Ishikawa (cell line): ENCODE measurements around the gene KRTAP27-1.

ENCODE experiments used
- CEBPB ChIP-seq: IDR thresholded peaks from 2 replicates; pipeline ENCODE4 v1.6.1; 2012
- CREB1 ChIP-seq: IDR thresholded peaks from 2 replicates; pipeline ENCODE4 v1.6.1; 2012; ENCODE audit warnings: low read depth
- EGR1 ChIP-seq: IDR thresholded peaks from 2 replicates; pipeline ENCODE4 v1.6.1; 2012
- EP300 ChIP-seq: IDR thresholded peaks from 2 replicates; pipeline ENCODE4 v1.6.1; 2012; ENCODE audit warnings: borderline replicate concordance
- FOXM1 ChIP-seq: IDR thresholded peaks from 2 replicates; pipeline ENCODE4 v1.6.1; 2012; ENCODE audit warnings: low read depth, borderline replicate concordance
- NFIC ChIP-seq: IDR thresholded peaks from 2 replicates; pipeline ENCODE4 v1.6.1; 2012
- RAD21 ChIP-seq: IDR thresholded peaks from 2 replicates; pipeline ENCODE4 v1.6.1; 2012; ENCODE audit warnings: low read depth
- TAF1 ChIP-seq: IDR thresholded peaks from 2 replicates; pipeline ENCODE4 v1.6.1; 2012; ENCODE audit warnings: low read depth, mild to moderate bottlenecking
- TCF12 ChIP-seq: IDR thresholded peaks from 2 replicates; pipeline ENCODE4 v1.6.1; 2012; ENCODE audit warnings: low read depth
- TEAD4 ChIP-seq: IDR thresholded peaks from 2 replicates; pipeline ENCODE4 v1.6.1; 2012
- YY1 ChIP-seq: IDR thresholded peaks from 2 replicates; pipeline ENCODE4 v1.6.1; 2012; ENCODE audit warnings: low read depth
- ZBTB7A ChIP-seq: IDR thresholded peaks from 2 replicates; pipeline ENCODE4 v1.6.1; 2012; ENCODE audit warnings: low read depth
- TF ChIP-seq, protein P1 (sequence below): IDR thresholded peaks from 2 replicates; pipeline ENCODE4 v1.6.1; 2012; ENCODE audit warnings: low read depth, mild to moderate bottlenecking
- TF ChIP-seq, protein P2 (sequence below): IDR thresholded peaks from 2 replicates; pipeline ENCODE4 v1.6.1; 2012
- TF ChIP-seq, protein P3 (sequence below): IDR thresholded peaks from 2 replicates; pipeline ENCODE4 v1.6.1; 2012

Gene KRTAP27-1

DNA sequence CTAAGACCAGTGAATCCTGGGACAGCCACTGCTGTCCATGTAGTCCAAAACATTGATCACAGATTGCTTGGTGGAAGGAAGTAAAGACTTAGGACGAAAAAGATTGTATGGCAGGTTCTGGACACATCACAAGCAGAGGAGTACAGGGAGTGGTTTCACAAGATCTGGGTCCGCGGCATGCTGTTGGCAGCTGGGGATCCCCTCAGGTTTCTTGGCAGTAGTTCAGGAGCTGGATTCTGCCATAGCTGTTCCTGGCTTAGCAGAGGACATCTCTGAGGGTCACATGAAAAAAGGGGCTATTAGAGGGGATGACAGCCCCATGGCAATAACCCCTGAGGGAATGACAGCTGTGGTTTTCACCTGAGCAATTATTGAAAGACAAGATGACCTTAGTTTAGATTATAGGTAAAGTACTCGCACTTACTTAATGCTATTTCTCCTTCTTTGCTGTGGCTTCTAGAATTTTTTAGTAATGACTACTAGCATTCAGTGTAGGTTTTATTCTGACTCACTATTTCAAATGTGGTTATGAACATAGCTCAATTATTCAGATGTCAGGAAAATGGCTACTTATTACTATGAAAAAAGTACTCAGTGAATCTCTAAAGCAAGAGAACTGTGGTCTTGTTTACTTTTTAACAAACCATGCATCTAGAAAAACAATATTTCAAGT is 8.2 kb downstream of the KRTAP27-1 start:
- TF ChIP-seq TCF12 (no peak), EGR1 (no peak), YY1 (no peak), EP300 (no peak), NFIC (no peak), ZBTB7A (no peak), RAD21 (no peak), TEAD4 (no peak), CREB1 (no peak)
- TF ChIP-seq, protein P1, sequence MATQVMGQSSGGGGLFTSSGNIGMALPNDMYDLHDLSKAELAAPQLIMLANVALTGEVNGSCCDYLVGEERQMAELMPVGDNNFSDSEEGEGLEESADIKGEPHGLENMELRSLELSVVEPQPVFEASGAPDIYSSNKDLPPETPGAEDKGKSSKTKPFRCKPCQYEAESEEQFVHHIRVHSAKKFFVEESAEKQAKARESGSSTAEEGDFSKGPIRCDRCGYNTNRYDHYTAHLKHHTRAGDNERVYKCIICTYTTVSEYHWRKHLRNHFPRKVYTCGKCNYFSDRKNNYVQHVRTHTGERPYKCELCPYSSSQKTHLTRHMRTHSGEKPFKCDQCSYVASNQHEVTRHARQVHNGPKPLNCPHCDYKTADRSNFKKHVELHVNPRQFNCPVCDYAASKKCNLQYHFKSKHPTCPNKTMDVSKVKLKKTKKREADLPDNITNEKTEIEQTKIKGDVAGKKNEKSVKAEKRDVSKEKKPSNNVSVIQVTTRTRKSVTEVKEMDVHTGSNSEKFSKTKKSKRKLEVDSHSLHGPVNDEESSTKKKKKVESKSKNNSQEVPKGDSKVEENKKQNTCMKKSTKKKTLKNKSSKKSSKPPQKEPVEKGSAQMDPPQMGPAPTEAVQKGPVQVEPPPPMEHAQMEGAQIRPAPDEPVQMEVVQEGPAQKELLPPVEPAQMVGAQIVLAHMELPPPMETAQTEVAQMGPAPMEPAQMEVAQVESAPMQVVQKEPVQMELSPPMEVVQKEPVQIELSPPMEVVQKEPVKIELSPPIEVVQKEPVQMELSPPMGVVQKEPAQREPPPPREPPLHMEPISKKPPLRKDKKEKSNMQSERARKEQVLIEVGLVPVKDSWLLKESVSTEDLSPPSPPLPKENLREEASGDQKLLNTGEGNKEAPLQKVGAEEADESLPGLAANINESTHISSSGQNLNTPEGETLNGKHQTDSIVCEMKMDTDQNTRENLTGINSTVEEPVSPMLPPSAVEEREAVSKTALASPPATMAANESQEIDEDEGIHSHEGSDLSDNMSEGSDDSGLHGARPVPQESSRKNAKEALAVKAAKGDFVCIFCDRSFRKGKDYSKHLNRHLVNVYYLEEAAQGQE, result no peak

DNA sequence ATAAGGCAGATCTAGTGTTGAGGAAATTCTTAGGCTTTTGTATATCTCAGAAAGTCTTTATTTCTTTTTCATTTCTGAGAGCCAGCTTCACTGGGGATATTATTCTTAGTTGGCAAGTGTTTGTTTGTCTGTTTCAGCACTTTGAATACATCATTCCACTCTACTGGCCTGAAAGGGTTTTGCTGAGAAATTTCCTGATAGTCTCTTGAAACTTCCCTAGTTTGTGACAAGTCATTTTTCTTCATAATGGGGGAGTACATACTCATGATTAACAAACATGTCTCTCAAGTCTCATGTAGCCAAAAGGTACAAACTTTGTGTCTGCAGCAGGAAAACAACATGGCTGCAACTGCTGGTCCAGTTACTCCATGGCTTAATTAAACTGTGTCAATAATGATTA is 11.1 kb downstream of the KRTAP27-1 start:
- TF ChIP-seq TCF12, result no peak

DNA sequence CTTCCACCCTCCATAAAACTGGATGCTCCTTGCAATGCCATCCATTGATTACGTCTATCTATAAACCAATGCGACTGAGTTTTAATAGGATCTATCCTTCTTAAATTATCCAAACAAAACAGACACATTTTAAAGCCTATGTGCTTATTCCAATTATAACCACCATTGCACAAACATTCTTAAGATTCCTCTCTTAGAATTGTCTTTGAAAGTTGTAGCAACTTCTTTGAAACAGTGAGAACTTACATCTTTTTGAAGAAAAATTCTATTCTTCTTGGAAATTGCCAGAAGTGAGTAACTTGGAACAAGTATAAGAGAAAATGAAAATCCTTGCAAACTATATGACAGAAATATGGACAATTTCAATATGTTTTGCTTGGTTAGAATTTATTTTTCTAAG is 17.3 kb downstream of the KRTAP27-1 start, which contains the start of gene KRTAP26-1:
TSS of gene KRTAP26-1 (minus strand) at position 101 of the 400 bp plus-strand sequence. CDS start 280 bp downstream, outside the sequence.
- TF ChIP-seq TEAD4, result no peak
- TF ChIP-seq CREB1, result no peak
- TF ChIP-seq, protein P1, result no peak
- TF ChIP-seq EGR1, result no peak

DNA sequence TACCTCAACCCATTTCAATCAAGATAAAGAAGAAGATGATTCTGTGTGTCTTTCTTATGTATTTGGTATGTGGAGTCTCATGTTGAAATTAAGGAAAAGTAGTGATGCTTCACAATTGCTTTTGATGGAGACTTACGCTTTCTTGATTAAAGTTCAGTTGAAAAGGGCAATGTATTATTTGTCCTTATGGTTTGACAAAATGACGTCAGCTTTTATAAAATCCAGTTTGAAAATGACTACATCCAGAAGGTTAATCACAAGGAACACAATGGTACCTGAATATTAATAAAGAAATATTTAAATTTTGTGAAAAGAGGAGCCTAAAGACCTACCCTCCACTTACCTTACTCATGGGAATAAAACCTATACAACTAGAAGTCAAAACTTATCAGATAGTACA is 21.8 kb downstream of the KRTAP27-1 start:
- TF ChIP-seq ZBTB7A, result no peak
- no peak for TF ChIP-seq TEAD4
- no peak for TF ChIP-seq YY1
- TF ChIP-seq TAF1, result no peak
- TF ChIP-seq RAD21, result no peak
- TF ChIP-seq, protein P2, sequence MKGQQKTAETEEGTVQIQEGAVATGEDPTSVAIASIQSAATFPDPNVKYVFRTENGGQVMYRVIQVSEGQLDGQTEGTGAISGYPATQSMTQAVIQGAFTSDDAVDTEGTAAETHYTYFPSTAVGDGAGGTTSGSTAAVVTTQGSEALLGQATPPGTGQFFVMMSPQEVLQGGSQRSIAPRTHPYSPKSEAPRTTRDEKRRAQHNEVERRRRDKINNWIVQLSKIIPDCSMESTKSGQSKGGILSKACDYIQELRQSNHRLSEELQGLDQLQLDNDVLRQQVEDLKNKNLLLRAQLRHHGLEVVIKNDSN, result no peak
- TF ChIP-seq FOXM1, result no peak
- TF ChIP-seq EP300, result no peak
- TF ChIP-seq CREB1, result no peak
- TF ChIP-seq NFIC, result no peak
- TF ChIP-seq, protein P1, result no peak
- TF ChIP-seq CEBPB, result no peak
- TF ChIP-seq TCF12, result no peak
- TF ChIP-seq, protein P3, sequence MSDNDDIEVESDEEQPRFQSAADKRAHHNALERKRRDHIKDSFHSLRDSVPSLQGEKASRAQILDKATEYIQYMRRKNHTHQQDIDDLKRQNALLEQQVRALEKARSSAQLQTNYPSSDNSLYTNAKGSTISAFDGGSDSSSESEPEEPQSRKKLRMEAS, result no peak

DNA sequence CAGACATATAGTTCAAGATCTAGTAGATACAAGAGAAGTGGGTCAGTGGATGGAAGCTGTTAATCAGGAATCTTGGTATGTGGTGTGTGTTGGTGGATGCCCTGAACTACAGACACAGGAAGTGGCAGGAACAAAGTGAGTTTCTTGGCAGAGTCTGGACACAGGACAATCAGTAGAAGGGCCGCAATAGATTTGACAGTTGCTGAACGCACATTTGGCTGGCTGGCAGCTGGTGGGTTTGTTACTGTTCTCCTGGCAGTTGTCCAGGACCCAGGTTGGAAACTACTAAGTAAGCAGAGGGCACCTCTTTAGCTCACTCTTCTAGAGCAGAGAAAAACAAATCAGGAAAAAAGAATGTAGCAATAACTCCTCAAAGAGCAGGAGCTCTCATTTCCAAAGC is 30.6 kb downstream of the KRTAP27-1 start:
- TF ChIP-seq RAD21 (no peak), EP300 (no peak), TAF1 (no peak), ZBTB7A (no peak), CREB1 (no peak), TEAD4 (no peak), CEBPB (no peak), FOXM1 (no peak), TCF12 (no peak), YY1 (no peak), NFIC (no peak)
- TF ChIP-seq, protein P2, result no peak
- TF ChIP-seq, protein P1, result no peak
- TF ChIP-seq, protein P3, result no peak
